Fibroblast of lung (primary cell): ENCODE data around the gene RNGTT.

ENCODE experiments used
- EZH2 ChIP-seq: IDR thresholded peaks from 2 replicates; pipeline ENCODE4 v1.5.1; 2012; ENCODE audit warnings: low read length, control low read depth, mild to moderate bottlenecking; ENCODE audit errors: missing control alignments
- TF ChIP-seq, protein P1 (sequence below), 2 donors: IDR thresholded peaks in 1 of 2; conservative IDR thresholded peaks in 1 of 2; 1 replicate in 1 of 2; 2 replicates in 1 of 2; pipeline ENCODE4 v1.5.1; 2011 to 2012; ENCODE audit warnings: low read length in 2 of 2, control low read depth in 1 of 2, inconsistent platforms in 1 of 2, low read depth in 1 of 2, mild to moderate bottlenecking in 1 of 2

DNA sequence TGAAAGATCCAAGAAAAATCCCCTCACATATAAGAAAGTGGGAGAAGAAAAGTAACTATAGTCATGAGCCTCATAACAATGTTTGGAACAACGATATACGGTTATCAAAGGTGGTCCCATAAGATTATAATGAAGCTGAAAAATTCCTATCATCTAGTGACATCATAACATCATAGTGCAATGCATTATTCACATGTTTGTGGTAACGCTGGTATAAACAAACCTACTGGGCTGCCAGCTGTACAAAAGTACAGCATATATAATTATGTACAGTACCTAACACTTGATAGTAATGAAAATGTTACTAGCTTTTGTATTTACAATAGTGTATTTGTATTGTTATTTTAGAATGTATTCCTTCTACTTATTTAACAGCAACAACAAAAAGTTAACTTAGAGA lies 240.7 kb downstream of the RNGTT start:
- TF ChIP-seq EZH2: no peak
- TF ChIP-seq, protein P1, sequence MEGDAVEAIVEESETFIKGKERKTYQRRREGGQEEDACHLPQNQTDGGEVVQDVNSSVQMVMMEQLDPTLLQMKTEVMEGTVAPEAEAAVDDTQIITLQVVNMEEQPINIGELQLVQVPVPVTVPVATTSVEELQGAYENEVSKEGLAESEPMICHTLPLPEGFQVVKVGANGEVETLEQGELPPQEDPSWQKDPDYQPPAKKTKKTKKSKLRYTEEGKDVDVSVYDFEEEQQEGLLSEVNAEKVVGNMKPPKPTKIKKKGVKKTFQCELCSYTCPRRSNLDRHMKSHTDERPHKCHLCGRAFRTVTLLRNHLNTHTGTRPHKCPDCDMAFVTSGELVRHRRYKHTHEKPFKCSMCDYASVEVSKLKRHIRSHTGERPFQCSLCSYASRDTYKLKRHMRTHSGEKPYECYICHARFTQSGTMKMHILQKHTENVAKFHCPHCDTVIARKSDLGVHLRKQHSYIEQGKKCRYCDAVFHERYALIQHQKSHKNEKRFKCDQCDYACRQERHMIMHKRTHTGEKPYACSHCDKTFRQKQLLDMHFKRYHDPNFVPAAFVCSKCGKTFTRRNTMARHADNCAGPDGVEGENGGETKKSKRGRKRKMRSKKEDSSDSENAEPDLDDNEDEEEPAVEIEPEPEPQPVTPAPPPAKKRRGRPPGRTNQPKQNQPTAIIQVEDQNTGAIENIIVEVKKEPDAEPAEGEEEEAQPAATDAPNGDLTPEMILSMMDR (conservative IDR thresholded peaks at IDR 0.05 in 1 of 2, IDR thresholded peaks at IDR 0.05 in 1 of 2; ENCODE audit: low read depth in 1 of 2, low read length in 2 of 2): no peak
